Peyer's patch (tissue), 4 donors: Measurements from ENCODE around the gene MYCT1.

Experiments
- POLR2A ChIP-seq, 2 donors: fragments of 450-650 bp; IDR thresholded peaks; one replicate each; pipeline ENCODE4 v1.5.1; 2017; ENCODE audit warnings: antibody characterized with exemption in 2 of 2, mild to moderate bottlenecking in 2 of 2, moderate library complexity in 2 of 2
- TF ChIP-seq, protein P1 (sequence below), 6 experiments: fragments of 450-650 bp in 4 of 6; fragments of 200-600 bp in 2 of 6; sonication (generic) in 1 of 6; IDR thresholded peaks; one replicate each; pipeline ENCODE4 v1.5.1; 2017 to 2019; ENCODE audit warnings: antibody characterized with exemption in 6 of 6, mild to moderate bottlenecking in 3 of 6, moderate library complexity in 1 of 6

DNA sequence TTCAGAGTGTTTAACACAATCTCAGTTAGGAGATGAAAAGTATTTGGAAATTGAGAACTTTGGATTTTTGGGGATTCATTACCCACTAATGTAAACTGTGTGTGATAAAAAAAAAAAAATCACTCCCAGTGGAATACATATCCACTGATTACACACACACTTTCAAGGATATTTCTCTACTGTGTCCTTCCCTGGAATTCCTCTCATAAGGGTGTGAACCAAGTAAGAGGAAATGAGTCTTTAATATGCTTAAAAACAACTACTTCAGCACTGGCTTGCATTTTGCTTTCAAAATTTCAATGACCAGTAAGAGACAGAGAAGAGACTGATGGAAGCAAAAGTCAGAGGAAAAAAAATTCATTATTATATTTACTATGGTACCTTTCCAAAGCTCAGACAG, 24.5 kb upstream of the MYCT1 start:
- TF ChIP-seq, protein P1, sequence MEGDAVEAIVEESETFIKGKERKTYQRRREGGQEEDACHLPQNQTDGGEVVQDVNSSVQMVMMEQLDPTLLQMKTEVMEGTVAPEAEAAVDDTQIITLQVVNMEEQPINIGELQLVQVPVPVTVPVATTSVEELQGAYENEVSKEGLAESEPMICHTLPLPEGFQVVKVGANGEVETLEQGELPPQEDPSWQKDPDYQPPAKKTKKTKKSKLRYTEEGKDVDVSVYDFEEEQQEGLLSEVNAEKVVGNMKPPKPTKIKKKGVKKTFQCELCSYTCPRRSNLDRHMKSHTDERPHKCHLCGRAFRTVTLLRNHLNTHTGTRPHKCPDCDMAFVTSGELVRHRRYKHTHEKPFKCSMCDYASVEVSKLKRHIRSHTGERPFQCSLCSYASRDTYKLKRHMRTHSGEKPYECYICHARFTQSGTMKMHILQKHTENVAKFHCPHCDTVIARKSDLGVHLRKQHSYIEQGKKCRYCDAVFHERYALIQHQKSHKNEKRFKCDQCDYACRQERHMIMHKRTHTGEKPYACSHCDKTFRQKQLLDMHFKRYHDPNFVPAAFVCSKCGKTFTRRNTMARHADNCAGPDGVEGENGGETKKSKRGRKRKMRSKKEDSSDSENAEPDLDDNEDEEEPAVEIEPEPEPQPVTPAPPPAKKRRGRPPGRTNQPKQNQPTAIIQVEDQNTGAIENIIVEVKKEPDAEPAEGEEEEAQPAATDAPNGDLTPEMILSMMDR (IDR thresholded peaks at IDR 0.05): no peak
- no peak for TF ChIP-seq POLR2A (IDR thresholded peaks at IDR 0.05)
